ENCODE data around the gene TMTC1.

The TMTC1 gene

GRCh38 chr12:29460082-29460481 lies 323.7 kb downstream of the TMTC1 start:
- no peak for ATAC-seq
- no peak for TF ChIP-seq GLIS3 (CRISPR knock-in tag; IDR thresholded peaks at IDR 0.05)
- TF ChIP-seq PPARA (CRISPR knock-in tag; IDR thresholded peaks at IDR 0.05; ENCODE audit: borderline replicate concordance), result no peak
- no peak for TF ChIP-seq ZC3H10 (CRISPR knock-in tag; IDR thresholded peaks at IDR 0.05)
- no peak for TF ChIP-seq ZNF565 (CRISPR knock-in tag; conservative IDR thresholded peaks at IDR 0.05; ENCODE audit: low read depth)
- TF ChIP-seq SNAI2 (CRISPR knock-in tag; IDR thresholded peaks at IDR 0.05), result no peak
- TF ChIP-seq ISL1 (CRISPR knock-in tag; IDR thresholded peaks at IDR 0.05), result no peak
- TF ChIP-seq ZFP3 (CRISPR knock-in tag; IDR thresholded peaks at IDR 0.05), result no peak
- TF ChIP-seq CREB5 (CRISPR knock-in tag; IDR thresholded peaks at IDR 0.05; ENCODE audit: low read depth), result no peak
- TF ChIP-seq ZNF8 (CRISPR knock-in tag; IDR thresholded peaks at IDR 0.05), result no peak
- TF ChIP-seq TCF4 (CRISPR knock-in tag; IDR thresholded peaks at IDR 0.05; ENCODE audit: borderline replicate concordance), result no peak
- TF ChIP-seq RARB (CRISPR knock-in tag; IDR thresholded peaks at IDR 0.05), result no peak
- no peak for TF ChIP-seq ESRRG (CRISPR knock-in tag; IDR thresholded peaks at IDR 0.05)
- no peak for TF ChIP-seq CSDC2 (CRISPR knock-in tag; IDR thresholded peaks at IDR 0.05)
- no peak for TF ChIP-seq ARNTL (CRISPR knock-in tag; IDR thresholded peaks at IDR 0.05; ENCODE audit: borderline replicate concordance, low read depth)
- no peak for TF ChIP-seq TSHZ2 (CRISPR knock-in tag; IDR thresholded peaks at IDR 0.05)
- TF ChIP-seq, protein P1, sequence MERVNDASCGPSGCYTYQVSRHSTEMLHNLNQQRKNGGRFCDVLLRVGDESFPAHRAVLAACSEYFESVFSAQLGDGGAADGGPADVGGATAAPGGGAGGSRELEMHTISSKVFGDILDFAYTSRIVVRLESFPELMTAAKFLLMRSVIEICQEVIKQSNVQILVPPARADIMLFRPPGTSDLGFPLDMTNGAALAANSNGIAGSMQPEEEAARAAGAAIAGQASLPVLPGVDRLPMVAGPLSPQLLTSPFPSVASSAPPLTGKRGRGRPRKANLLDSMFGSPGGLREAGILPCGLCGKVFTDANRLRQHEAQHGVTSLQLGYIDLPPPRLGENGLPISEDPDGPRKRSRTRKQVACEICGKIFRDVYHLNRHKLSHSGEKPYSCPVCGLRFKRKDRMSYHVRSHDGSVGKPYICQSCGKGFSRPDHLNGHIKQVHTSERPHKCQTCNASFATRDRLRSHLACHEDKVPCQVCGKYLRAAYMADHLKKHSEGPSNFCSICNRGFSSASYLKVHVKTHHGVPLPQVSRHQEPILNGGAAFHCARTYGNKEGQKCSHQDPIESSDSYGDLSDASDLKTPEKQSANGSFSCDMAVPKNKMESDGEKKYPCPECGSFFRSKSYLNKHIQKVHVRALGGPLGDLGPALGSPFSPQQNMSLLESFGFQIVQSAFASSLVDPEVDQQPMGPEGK (CRISPR knock-in tag; IDR thresholded peaks at IDR 0.05; ENCODE audit: borderline replicate concordance), result no peak
- no peak for TF ChIP-seq POU6F1 (CRISPR knock-in tag; IDR thresholded peaks at IDR 0.05; ENCODE audit: borderline replicate concordance, low read depth)
- TF ChIP-seq TOX (CRISPR knock-in tag; IDR thresholded peaks at IDR 0.05; ENCODE audit: borderline replicate concordance), result no peak
- no peak for TF ChIP-seq OSR1 (CRISPR knock-in tag; IDR thresholded peaks at IDR 0.05)
- no peak for TF ChIP-seq ZFP30 (CRISPR knock-in tag; IDR thresholded peaks at IDR 0.05)

DNA sequence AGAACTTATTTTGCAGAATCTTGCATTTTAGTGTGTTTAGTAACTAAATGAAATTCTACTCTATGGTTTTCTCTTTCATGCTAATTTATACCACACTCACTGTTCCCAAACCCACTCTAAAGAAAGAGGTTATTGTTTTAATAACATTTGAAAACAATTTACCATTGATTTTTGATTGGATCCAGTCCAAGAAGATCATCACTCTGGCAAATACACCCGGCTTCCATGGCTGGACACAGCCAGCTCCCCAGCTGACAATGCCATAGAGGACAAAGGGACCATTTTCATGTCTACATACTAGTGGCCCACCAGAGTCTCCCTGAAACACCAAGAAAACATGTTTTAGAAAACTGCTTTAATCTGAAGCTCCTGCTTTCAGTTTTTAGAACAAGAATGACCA lies 328.7 kb downstream of the TMTC1 start:
- no peak for ATAC-seq
- TF ChIP-seq ZFP30 (CRISPR knock-in tag; IDR thresholded peaks at IDR 0.05) (no peak), SNAI2 (CRISPR knock-in tag; IDR thresholded peaks at IDR 0.05) (no peak), PPARA (CRISPR knock-in tag; IDR thresholded peaks at IDR 0.05; ENCODE audit: borderline replicate concordance) (no peak), ISL1 (CRISPR knock-in tag; IDR thresholded peaks at IDR 0.05) (no peak), OSR1 (CRISPR knock-in tag; IDR thresholded peaks at IDR 0.05) (no peak), ZFP3 (CRISPR knock-in tag; IDR thresholded peaks at IDR 0.05) (no peak), RARB (CRISPR knock-in tag; IDR thresholded peaks at IDR 0.05) (no peak), ESRRG (CRISPR knock-in tag; IDR thresholded peaks at IDR 0.05) (no peak)

DNA sequence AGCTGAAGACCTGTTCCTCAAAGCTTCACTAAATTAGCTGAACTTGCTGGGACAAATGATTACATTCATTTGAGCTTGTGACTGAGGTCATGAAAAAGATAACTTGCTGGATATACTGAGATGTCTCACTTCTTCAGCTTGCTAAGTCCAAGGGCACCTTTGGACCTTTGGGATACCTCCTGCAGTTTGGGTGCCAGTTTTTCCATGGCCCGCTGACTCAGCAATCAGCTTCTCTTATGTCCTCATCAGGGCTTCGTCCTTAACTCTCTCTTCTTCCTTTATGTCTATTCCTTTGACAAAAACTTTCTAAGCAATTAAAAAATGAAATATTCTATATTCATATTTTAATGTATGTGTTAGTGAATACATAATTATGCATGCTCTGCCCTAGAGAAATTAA lies 331.9 kb downstream of the TMTC1 start:
- TF ChIP-seq ESRRG (CRISPR knock-in tag; IDR thresholded peaks at IDR 0.05) (no peak), ZC3H10 (CRISPR knock-in tag; IDR thresholded peaks at IDR 0.05) (no peak), ARNTL (CRISPR knock-in tag; IDR thresholded peaks at IDR 0.05; ENCODE audit: borderline replicate concordance, low read depth) (no peak), RARB (CRISPR knock-in tag; IDR thresholded peaks at IDR 0.05) (no peak), ZFP30 (CRISPR knock-in tag; IDR thresholded peaks at IDR 0.05) (no peak)
- TF ChIP-seq, protein P1 (CRISPR knock-in tag; IDR thresholded peaks at IDR 0.05; ENCODE audit: borderline replicate concordance), result no peak
- TF ChIP-seq, protein P2, sequence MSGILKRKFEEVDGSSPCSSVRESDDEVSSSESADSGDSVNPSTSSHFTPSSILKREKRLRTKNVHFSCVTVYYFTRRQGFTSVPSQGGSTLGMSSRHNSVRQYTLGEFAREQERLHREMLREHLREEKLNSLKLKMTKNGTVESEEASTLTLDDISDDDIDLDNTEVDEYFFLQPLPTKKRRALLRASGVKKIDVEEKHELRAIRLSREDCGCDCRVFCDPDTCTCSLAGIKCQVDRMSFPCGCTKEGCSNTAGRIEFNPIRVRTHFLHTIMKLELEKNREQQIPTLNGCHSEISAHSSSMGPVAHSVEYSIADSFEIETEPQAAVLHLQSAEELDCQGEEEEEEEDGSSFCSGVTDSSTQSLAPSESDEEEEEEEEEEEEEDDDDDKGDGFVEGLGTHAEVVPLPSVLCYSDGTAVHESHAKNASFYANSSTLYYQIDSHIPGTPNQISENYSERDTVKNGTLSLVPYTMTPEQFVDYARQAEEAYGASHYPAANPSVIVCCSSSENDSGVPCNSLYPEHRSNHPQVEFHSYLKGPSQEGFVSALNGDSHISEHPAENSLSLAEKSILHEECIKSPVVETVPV (CRISPR knock-in tag; IDR thresholded peaks at IDR 0.05), result no peak
- ATAC-seq, result no peak
